HUES6 (cell line): ENCODE data around the gene CCN6.
"Not testable (repeated sequence)": the region's sequence is repeated elsewhere in the genome, so short reads cannot be mapped to it uniquely, and the experiment has no call there.

ENCODE experiments used
- H3K27ac ChIP-seq: 2 replicates; pipeline ENCODE4 v1.7.0; 2013; ENCODE audit warnings: low read depth, mild to moderate bottlenecking, low read length, inconsistent platforms
- H3K27me3 ChIP-seq: 2 replicates; pipeline ENCODE4 v1.6.1; 2013; ENCODE audit warnings: low read length; ENCODE audit not compliant: control insufficient read depth, insufficient read depth
- H3K36me3 ChIP-seq: 2 replicates; pipeline ENCODE4 v1.6.1; 2013; ENCODE audit warnings: low read length; ENCODE audit not compliant: control insufficient read depth, insufficient read depth
- H3K4me1 ChIP-seq: 2 replicates; pipeline ENCODE4 v1.6.1; 2013; ENCODE audit warnings: low read length; ENCODE audit not compliant: control insufficient read depth, insufficient read depth
- H3K4me3 ChIP-seq: 2 replicates; pipeline ENCODE4 v1.5.1; 2013; ENCODE audit warnings: low read depth, low read length
- H3K9ac ChIP-seq: one replicate; pipeline ENCODE4 v1.6.1; 2013; ENCODE audit warnings: mild to moderate bottlenecking, low read length
- H3K9me3 ChIP-seq: 2 replicates; pipeline ENCODE4 v1.6.1; 2013; ENCODE audit warnings: low read depth, low read length; ENCODE audit not compliant: control insufficient read depth, insufficient read depth

The CCN6 gene

GRCh38 chr6:112087916-112088315, 34.0 kb downstream of the CCN6 start:
- Histone ChIP-seq H3K27ac (no peak overlapping the region), H3K9me3 (no peaks in the 10 kb centered on the region), H3K36me3 (peaks cover 18% of the 10 kb centered on the region; the same call in 1 of the 2 replicates), H3K4me1 (no peaks in the 10 kb centered on the region), H3K27me3 (peaks cover 5% of the 10 kb centered on the region; the same call in 1 of the 2 replicates), H3K9ac (peak overlapping the region; percentile 57), H3K4me3 (peak overlapping the region; percentile 94)

- no peaks in the 10 kb centered on the region for H3K9me3 ChIP-seq
- no peaks in the 10 kb centered on the region for H3K36me3 ChIP-seq
- peaks cover 28% of the 10 kb centered on the region for H3K4me1 ChIP-seq
- no peaks in the 10 kb centered on the region for H3K27me3 ChIP-seq
- no peak overlapping the region for H3K27ac ChIP-seq
- H3K9ac ChIP-seq = no peak overlapping the region
- no peak overlapping the region for H3K4me3 ChIP-seq
These were observed 43.0 kb downstream of the CCN6 start for GRCh38 chr6:112096901-112097300.

GRCh38 chr6:112100561-112100960, 46.7 kb downstream of the CCN6 start:
- Histone ChIP-seq H3K36me3 (no peaks in the 10 kb centered on the region), H3K27ac (peak overlapping the region; percentile 63; the same call in 1 of the 2 replicates)

GRCh38 chr6:112106026-112106425, 52.1 kb downstream of the CCN6 start:
- not testable (repeated sequence) for H3K27me3 ChIP-seq, H3K4me3 ChIP-seq, H3K27ac ChIP-seq, H3K36me3 ChIP-seq, H3K4me1 ChIP-seq, H3K9me3 ChIP-seq, H3K9ac ChIP-seq

More at GRCh38 chr6:112100561-112100960, 46.7 kb downstream of the CCN6 start:
- no peak overlapping the region for H3K9ac ChIP-seq
- H3K27me3 ChIP-seq = no peaks in the 10 kb centered on the region
- 0 out of 2 replicates have a peak, but pooled peaks cover 3% of the 10 kb centered on the region for H3K9me3 ChIP-seq
- peaks cover 29% of the 10 kb centered on the region for H3K4me1 ChIP-seq
- peak overlapping the region; percentile 16; the same call in 1 of the 2 replicates for H3K4me3 ChIP-seq

GRCh38 chr6:112106562-112106961, 52.7 kb downstream of the CCN6 start:
- Histone ChIP-seq H3K4me3 (no peak overlapping the region), H3K9me3 (0 out of 2 replicates have a peak, but pooled peaks cover 3% of the 10 kb centered on the region), H3K27me3 (no peaks in the 10 kb centered on the region), H3K36me3 (no peaks in the 10 kb centered on the region), H3K9ac (no peak overlapping the region), H3K27ac (no peak overlapping the region), H3K4me1 (0 out of 2 replicates have a peak, but pooled peaks cover 4% of the 10 kb centered on the region)

- Histone ChIP-seq H3K36me3 (no peaks in the 10 kb centered on the region), H3K9me3 (0 out of 2 replicates have a peak, but pooled peaks cover 3% of the 10 kb centered on the region)
These were observed 55.4 kb downstream of the CCN6 start for GRCh38 chr6:112109262-112109661.

GRCh38 chr6:112113431-112113830, 59.5 kb downstream of the CCN6 start:
- H3K9me3 ChIP-seq = no peaks in the 10 kb centered on the region
- no peaks in the 10 kb centered on the region for H3K27me3 ChIP-seq
- no peak overlapping the region for H3K4me3 ChIP-seq
- H3K4me1 ChIP-seq = no peaks in the 10 kb centered on the region
- H3K27ac ChIP-seq = no peak overlapping the region
- no peak overlapping the region for H3K9ac ChIP-seq
- no peaks in the 10 kb centered on the region for H3K36me3 ChIP-seq

More at GRCh38 chr6:112109262-112109661, 55.4 kb downstream of the CCN6 start:
- H3K9ac ChIP-seq = no peak overlapping the region
- no peaks in the 10 kb centered on the region for H3K4me1 ChIP-seq
- no peak overlapping the region for H3K27ac ChIP-seq
- no peaks in the 10 kb centered on the region for H3K27me3 ChIP-seq
- H3K4me3 ChIP-seq = no peak overlapping the region

- H3K36me3 ChIP-seq = no peaks in the 10 kb centered on the region
- no peaks in the 10 kb centered on the region for H3K27me3 ChIP-seq
- H3K27ac ChIP-seq = no peak overlapping the region
- no peak overlapping the region for H3K9ac ChIP-seq
- no peak overlapping the region for H3K4me3 ChIP-seq
- H3K9me3 ChIP-seq = no peaks in the 10 kb centered on the region
- H3K4me1 ChIP-seq = no peaks in the 10 kb centered on the region
These were observed 60.0 kb downstream of the CCN6 start for GRCh38 chr6:112113918-112114317.

- Histone ChIP-seq H3K4me1 (no peaks in the 10 kb centered on the region), H3K9ac (no peak overlapping the region), H3K9me3 (no peaks in the 10 kb centered on the region), H3K4me3 (no peak overlapping the region), H3K27me3 (no peaks in the 10 kb centered on the region), H3K27ac (no peak overlapping the region), H3K36me3 (no peaks in the 10 kb centered on the region)
These were observed 60.8 kb downstream of the CCN6 start for GRCh38 chr6:112114577-112115223.

GRCh38 chr6:112116221-112116620, 62.3 kb downstream of the CCN6 start:
- Histone ChIP-seq H3K9ac (no peak overlapping the region), H3K4me1 (no peaks in the 10 kb centered on the region)

GRCh38 chr6:112117554-112117953, 63.6 kb downstream of the CCN6 start:
- H3K4me1 ChIP-seq = no peaks in the 10 kb centered on the region
- H3K9me3 ChIP-seq = no peaks in the 10 kb centered on the region
- H3K36me3 ChIP-seq = no peaks in the 10 kb centered on the region
- H3K27me3 ChIP-seq = no peaks in the 10 kb centered on the region
- H3K27ac ChIP-seq = no peak overlapping the region
- H3K4me3 ChIP-seq = no peak overlapping the region
- no peak overlapping the region for H3K9ac ChIP-seq

More at GRCh38 chr6:112116221-112116620, 62.3 kb downstream of the CCN6 start:
- Histone ChIP-seq H3K36me3 (no peaks in the 10 kb centered on the region), H3K4me3 (no peak overlapping the region), H3K27ac (no peak overlapping the region), H3K27me3 (no peaks in the 10 kb centered on the region), H3K9me3 (no peaks in the 10 kb centered on the region)
